Neural cell (in vitro differentiated cells): ENCODE data around the gene BICC1. TPM values are rescaled to one million over a fixed set of nuclear protein-coding genes. Genes with fewer than 3 reads are reported as not detected.

Experiments used
- H2AFZ ChIP-seq: fragments of 200-600, 300-800 bp; sonication (generic), shearing (Covaris generic); 2 replicates; pipeline ENCODE4 v1.6.0; 2014; ENCODE audit warnings: low read depth, mild to moderate bottlenecking, antibody characterized with exemption, low read length, moderate library complexity
- H3F3A ChIP-seq: fragments of 200-600 bp; shearing (Covaris generic); 2 replicates; pipeline ENCODE4 v1.6.1; 2016; ENCODE audit warnings: mild to moderate bottlenecking, moderate library complexity, mixed read lengths, antibody characterized with exemption, low read length; ENCODE audit not compliant: insufficient read depth, poor library complexity, severe bottlenecking
- H3K27ac ChIP-seq: fragments of 200-600, 300-800 bp; sonication (generic), shearing (Covaris generic); 2 replicates; pipeline ENCODE4 v1.5.1; 2014; ENCODE audit warnings: mild to moderate bottlenecking, low read length, moderate library complexity
- H3K27me3 ChIP-seq: fragments of 300-800, 200-600 bp; sonication (generic), shearing (Covaris generic); 2 replicates; pipeline ENCODE4 v1.6.0; 2014; ENCODE audit warnings: mild to moderate bottlenecking, low read depth, low read length, moderate library complexity; ENCODE audit not compliant: insufficient read depth
- H3K36me3 ChIP-seq: fragments of 300-800, 200-600 bp; sonication (generic), shearing (Covaris generic); 2 replicates; pipeline ENCODE4 v1.5.1; 2014; ENCODE audit warnings: mild to moderate bottlenecking, antibody characterized with exemption, low read length, moderate library complexity; ENCODE audit not compliant: insufficient read depth
- H3K4me2 ChIP-seq: fragments of 300-800, 200-600 bp; sonication (generic), shearing (Covaris generic); 2 replicates; pipeline ENCODE4 v1.6.0; 2014; ENCODE audit warnings: mild to moderate bottlenecking, low read length
- H3K4me3 ChIP-seq: fragments of 300-800, 200-600 bp; sonication (generic), shearing (Covaris generic); 2 replicates; pipeline ENCODE4 v1.5.1; 2014; ENCODE audit warnings: mild to moderate bottlenecking, low read length, moderate library complexity
- H3K79me2 ChIP-seq: fragments of 200-600 bp; shearing (Covaris generic); replicated peaks from 2 replicates; pipeline ENCODE4 v1.6.0; 2014; ENCODE audit warnings: mild to moderate bottlenecking, low read length, moderate library complexity; ENCODE audit not compliant: insufficient read depth
- H3K9ac ChIP-seq: fragments of 300-800, 200-600 bp; sonication (generic), shearing (Covaris generic); 2 replicates; pipeline ENCODE4 v1.6.1; 2016; ENCODE audit warnings: mild to moderate bottlenecking, low read length, mixed read lengths
- H3K9me2 ChIP-seq: fragments of 200-600 bp; shearing (Covaris generic); 2 replicates; pipeline ENCODE4 v1.6.1; 2016; ENCODE audit warnings: mild to moderate bottlenecking, low read length, mixed read lengths; ENCODE audit not compliant: insufficient read depth
- H3K9me3 ChIP-seq: fragments of 200-600, 300-800 bp; sonication (generic), shearing (Covaris generic); 2 replicates; pipeline ENCODE4 v1.6.1; 2016; ENCODE audit warnings: mild to moderate bottlenecking, mixed run types, low read length, moderate library complexity, mixed read lengths
- H4K20me1 ChIP-seq: fragments of 200-600 bp; shearing (Covaris generic); 2 replicates; pipeline ENCODE4 v1.6.1; 2016; ENCODE audit warnings: mild to moderate bottlenecking, mixed run types; ENCODE audit not compliant: insufficient read depth
- EP300 ChIP-seq: fragments of 450-650 bp; conservative IDR thresholded peaks from 2 replicates; pipeline ENCODE4 v1.6.1; 2014; ENCODE audit warnings: antibody characterized with exemption, mild to moderate bottlenecking, moderate library complexity; ENCODE audit not compliant: poor library complexity, severe bottlenecking
- EZH2 ChIP-seq: fragments of 200-600, 300-800 bp; shearing (Covaris generic), sonication (generic); IDR thresholded peaks from 2 replicates; pipeline ENCODE4 v1.6.1; 2014; ENCODE audit warnings: antibody characterized with exemption, low read length, borderline replicate concordance, mild to moderate bottlenecking; ENCODE audit not compliant: insufficient read depth, poor library complexity, severe bottlenecking
- MXI1 ChIP-seq: fragments of 450-650 bp; conservative IDR thresholded peaks from 2 replicates; pipeline ENCODE4 v1.6.1; 2014; ENCODE audit warnings: antibody characterized with exemption, mild to moderate bottlenecking; ENCODE audit not compliant: poor library complexity, severe bottlenecking
- POLR2AphosphoS5 ChIP-seq: IDR thresholded peaks from 2 replicates; pipeline ENCODE4 v1.6.1; 2012
- RAD21 ChIP-seq: fragments of 450-650 bp; conservative IDR thresholded peaks from 2 replicates; pipeline ENCODE4 v1.6.1; 2014; ENCODE audit warnings: antibody characterized with exemption, mild to moderate bottlenecking, moderate library complexity
- SMC3 ChIP-seq: fragments of 450-650 bp; conservative IDR thresholded peaks from 2 replicates; pipeline ENCODE4 v1.6.1; 2014; ENCODE audit warnings: antibody characterized with exemption, mild to moderate bottlenecking, moderate library complexity; ENCODE audit not compliant: poor library complexity
- TAF1 ChIP-seq: IDR thresholded peaks from 2 replicates; pipeline ENCODE4 v1.6.1; 2012; ENCODE audit warnings: low read depth
- polyA plus RNA-seq: library from polyadenylated mRNA; depleted of rRNA; stranded (reverse); fragments of >200 nt; gene quantifications from 2 replicates; pipeline ENCODE4 v1.2.3, GENCODE V29; 2014
- TF ChIP-seq, protein P1 (sequence below): fragments of 450-650 bp; IDR thresholded peaks from 2 replicates; pipeline ENCODE4 v1.5.1; 2014; ENCODE audit warnings: antibody characterized with exemption, mild to moderate bottlenecking, moderate library complexity; ENCODE audit not compliant: poor library complexity, severe bottlenecking
- TF ChIP-seq, protein P2 (sequence below): IDR thresholded peaks from 2 replicates; pipeline ENCODE4 v1.6.1; 2012; ENCODE audit warnings: borderline replicate concordance

The BICC1 gene
- polyA plus RNA-seq, 1 donor from 2014 or later: 7.6 TPM

DNA sequence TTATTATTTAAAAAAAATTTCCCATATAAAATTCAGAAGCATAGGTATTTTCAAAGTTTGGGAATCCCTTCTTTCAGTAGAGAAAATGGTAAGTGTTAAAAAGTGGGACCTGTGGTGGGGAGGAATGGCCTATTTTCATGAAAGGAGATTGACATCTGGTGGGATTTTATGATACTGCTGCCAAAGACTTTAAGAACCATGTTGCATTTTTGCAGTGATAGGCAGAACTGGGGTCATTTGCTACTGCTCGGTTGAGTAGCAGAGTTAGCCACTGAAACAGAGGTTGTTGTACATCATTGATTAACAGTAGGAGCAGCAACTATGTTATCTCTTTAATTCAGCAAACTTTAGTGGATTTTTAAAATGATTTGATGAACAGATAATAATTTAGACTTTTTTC lies 4.4 kb downstream of the BICC1 start (continued):
- TF ChIP-seq, protein P1, sequence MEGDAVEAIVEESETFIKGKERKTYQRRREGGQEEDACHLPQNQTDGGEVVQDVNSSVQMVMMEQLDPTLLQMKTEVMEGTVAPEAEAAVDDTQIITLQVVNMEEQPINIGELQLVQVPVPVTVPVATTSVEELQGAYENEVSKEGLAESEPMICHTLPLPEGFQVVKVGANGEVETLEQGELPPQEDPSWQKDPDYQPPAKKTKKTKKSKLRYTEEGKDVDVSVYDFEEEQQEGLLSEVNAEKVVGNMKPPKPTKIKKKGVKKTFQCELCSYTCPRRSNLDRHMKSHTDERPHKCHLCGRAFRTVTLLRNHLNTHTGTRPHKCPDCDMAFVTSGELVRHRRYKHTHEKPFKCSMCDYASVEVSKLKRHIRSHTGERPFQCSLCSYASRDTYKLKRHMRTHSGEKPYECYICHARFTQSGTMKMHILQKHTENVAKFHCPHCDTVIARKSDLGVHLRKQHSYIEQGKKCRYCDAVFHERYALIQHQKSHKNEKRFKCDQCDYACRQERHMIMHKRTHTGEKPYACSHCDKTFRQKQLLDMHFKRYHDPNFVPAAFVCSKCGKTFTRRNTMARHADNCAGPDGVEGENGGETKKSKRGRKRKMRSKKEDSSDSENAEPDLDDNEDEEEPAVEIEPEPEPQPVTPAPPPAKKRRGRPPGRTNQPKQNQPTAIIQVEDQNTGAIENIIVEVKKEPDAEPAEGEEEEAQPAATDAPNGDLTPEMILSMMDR: no peak
- TF ChIP-seq SMC3: no peak

DNA sequence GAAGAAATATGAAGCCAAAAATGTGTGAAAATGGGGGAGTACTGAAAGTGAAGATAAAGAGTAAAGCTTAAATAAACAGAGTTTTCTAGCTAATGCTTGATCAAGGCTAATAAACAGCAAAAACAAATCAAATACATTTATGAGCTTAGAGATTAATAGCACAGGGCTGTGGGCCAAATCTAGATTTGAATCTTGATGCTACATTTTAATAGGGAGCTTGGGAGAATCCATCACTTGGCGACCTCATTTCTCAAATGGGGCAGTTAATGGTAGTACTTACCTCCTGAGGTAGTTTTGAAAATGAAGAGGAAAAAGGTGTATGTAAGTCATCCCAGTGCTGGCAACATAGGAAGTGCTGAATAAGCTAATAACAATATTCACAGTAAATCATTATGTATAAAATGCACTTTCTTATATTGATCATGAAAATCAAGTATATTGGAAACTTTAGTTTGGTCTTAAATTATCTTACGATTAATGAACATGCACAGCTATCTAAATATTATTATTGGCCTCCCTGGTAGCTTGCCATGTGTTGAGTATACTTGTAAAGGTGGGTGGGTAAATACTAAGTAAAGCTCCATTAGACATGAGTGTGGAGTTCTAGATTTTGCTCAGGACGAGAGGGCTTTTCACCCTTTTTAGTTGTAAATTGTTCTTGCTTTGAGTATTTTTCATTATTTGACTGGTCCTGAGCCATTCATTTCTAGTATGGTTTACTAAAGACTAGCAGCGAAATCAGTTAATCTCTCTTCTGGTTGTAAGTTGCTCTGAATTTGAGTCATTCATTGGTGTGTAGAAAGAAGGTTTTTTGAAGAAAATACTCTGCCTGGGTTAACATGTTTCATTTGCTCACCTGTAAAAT lies 5.1 kb downstream of the BICC1 start:
- Histone ChIP-seq H2AFZ (no peak overlapping the region), H3K36me3 (no peaks in the 10 kb centered on the region), H3K4me3 (no peak overlapping the region), H3K4me2 (no peak overlapping the region), H3K9me2 (no peaks in the 10 kb centered on the region), H3F3A (no peaks in the 10 kb centered on the region), H3K9ac (no peak overlapping the region), H3K79me2 (no peaks in the 10 kb centered on the region), H4K20me1 (no peaks in the 10 kb centered on the region), H3K27me3 (no peaks in the 10 kb centered on the region), H3K27ac (no peak overlapping the region), H3K9me3 (no peaks in the 10 kb centered on the region)
- no peak for TF ChIP-seq EP300
- TF ChIP-seq, protein P1: no peak
- no peak for TF ChIP-seq SMC3
- TF ChIP-seq TAF1: no peak
- no peak for TF ChIP-seq POLR2AphosphoS5
- no peak for TF ChIP-seq MXI1
- TF ChIP-seq EZH2: no peak
- TF ChIP-seq RAD21: no peak
- TF ChIP-seq, protein P2, sequence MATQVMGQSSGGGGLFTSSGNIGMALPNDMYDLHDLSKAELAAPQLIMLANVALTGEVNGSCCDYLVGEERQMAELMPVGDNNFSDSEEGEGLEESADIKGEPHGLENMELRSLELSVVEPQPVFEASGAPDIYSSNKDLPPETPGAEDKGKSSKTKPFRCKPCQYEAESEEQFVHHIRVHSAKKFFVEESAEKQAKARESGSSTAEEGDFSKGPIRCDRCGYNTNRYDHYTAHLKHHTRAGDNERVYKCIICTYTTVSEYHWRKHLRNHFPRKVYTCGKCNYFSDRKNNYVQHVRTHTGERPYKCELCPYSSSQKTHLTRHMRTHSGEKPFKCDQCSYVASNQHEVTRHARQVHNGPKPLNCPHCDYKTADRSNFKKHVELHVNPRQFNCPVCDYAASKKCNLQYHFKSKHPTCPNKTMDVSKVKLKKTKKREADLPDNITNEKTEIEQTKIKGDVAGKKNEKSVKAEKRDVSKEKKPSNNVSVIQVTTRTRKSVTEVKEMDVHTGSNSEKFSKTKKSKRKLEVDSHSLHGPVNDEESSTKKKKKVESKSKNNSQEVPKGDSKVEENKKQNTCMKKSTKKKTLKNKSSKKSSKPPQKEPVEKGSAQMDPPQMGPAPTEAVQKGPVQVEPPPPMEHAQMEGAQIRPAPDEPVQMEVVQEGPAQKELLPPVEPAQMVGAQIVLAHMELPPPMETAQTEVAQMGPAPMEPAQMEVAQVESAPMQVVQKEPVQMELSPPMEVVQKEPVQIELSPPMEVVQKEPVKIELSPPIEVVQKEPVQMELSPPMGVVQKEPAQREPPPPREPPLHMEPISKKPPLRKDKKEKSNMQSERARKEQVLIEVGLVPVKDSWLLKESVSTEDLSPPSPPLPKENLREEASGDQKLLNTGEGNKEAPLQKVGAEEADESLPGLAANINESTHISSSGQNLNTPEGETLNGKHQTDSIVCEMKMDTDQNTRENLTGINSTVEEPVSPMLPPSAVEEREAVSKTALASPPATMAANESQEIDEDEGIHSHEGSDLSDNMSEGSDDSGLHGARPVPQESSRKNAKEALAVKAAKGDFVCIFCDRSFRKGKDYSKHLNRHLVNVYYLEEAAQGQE: no peak
